Breast epithelium (tissue), 3 donors: ENCODE measurements around the gene ADNP.

Experiments used
- CTCF ChIP-seq, 3 donors: fragments of 450-650 bp; IDR thresholded peaks; one replicate each; pipeline ENCODE4 v1.5.1; 2016 to 2017; ENCODE audit warnings: antibody characterized with exemption in 3 of 3, mild to moderate bottlenecking in 3 of 3, moderate library complexity in 3 of 3
- POLR2A ChIP-seq: fragments of 450-650 bp; IDR thresholded peaks from one replicate; pipeline ENCODE4 v1.6.1; 2016; ENCODE audit warnings: antibody characterized with exemption, mild to moderate bottlenecking, moderate library complexity
- POLR2AphosphoS5 ChIP-seq, 3 donors: sonication (generic); formaldehyde crosslinking; IDR thresholded peaks; one replicate each; pipeline ENCODE4 v1.6.1; 2017; ENCODE audit warnings: antibody characterized with exemption in 3 of 3

- no peak for TF ChIP-seq POLR2AphosphoS5 (IDR thresholded peaks at IDR 0.05)
- TF ChIP-seq CTCF (IDR thresholded peaks at IDR 0.05), result no peak
- no peak for TF ChIP-seq POLR2A
These were observed 54.4 kb downstream of the ADNP start for GRCh38 chr20:50876816-50877215.
